NCI-H2227 (cell line): ENCODE measurements around the gene ELMO1.

ENCODE experiments used
- DNase-seq: peaks from one replicate; lab custom pipeline; 2025; ENCODE audit not compliant: unreplicated experiment; lab: John Stamatoyannopoulos, UW

ELMO1 gene

DNA sequence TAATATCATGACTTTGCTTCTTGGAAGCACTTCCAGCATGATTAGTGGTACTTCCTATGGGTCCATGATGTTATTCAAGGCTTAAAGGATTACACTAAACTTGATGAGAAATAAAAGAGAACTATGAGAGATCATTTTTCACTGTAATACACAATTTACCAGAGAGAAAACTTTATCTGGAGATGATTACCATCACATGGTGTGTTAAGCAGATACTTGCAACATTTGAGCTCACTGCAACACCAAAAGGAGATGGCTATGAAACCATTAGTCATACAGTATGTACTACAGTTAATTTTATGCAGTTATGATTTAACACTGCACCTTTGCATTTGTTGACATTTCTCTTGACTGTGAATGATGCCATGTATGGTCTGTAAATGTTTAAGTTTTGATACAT lies 413.0 kb downstream of the ELMO1 start:
- DNase-seq, result no peak

DNA sequence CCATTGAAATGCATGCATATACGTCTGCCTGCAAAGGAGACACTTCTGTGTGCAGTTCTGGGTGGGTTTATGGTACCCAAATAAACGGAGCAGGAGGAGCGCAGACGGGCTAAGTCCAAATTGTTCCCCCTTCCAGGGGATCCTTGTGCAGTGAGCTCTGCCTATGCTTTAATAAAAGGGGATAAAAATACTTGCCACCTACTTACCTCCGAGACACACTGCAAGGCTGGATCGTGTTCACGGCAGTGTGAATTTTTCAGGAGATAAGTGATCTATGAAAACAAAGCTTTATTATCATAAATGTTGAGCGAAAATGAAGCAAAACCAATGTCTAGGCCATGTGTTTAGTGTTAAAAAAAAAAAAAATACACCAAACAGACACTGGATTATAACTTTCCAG lies 415.5 kb downstream of the ELMO1 start:
- DNase-seq, result no peak

DNA sequence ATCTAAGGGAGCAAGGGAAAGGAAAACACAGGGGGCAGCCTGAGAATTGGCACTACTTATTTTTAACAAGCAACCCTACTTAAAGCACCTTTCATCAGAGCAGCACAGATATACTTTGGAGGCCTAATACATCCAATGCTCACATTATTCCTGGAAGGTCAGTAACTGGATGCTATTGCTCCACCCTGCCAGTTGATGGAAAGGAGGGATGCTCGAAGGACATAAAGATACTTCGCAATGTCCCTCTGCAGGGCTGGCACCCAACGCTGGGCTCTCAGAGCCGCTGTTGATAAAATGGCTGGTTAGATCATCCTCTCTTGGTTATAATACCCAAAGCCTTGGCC lies 416.4 kb downstream of the ELMO1 start:
- DNase-seq, result no peak

DNA sequence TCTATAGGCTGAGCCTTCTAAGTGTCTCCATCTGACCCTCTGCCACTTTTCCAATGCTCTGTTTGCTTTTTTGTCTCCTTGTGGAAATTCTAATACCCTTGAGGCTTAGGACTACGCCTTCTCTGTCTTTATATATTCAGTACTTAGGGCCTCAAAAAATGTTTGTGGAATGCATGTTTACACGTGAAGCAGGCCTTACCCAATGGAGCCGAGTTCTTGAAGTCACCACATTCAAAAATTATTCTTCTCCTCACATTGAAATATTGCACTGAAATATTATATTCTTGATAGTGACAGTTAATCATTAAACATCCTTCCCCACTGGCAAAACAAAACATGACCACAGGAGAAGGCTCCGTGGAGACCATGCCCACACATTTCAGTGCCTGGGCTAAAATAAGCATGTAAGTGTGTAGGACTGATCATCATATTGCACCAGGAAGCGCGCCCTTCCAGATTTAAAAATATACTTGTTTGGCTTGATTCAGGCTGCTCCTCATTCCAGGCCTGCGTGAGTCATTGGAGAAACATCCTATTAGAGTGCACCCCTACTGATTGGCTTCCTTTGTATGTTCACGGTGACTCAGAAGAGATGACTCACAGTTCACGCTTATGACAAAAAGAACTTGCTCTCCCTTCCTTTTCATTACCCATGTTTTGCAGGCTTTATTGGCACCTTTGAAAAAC lies 416.9 kb downstream of the ELMO1 start:
- DNase-seq, result peak; percentile 82

DNA sequence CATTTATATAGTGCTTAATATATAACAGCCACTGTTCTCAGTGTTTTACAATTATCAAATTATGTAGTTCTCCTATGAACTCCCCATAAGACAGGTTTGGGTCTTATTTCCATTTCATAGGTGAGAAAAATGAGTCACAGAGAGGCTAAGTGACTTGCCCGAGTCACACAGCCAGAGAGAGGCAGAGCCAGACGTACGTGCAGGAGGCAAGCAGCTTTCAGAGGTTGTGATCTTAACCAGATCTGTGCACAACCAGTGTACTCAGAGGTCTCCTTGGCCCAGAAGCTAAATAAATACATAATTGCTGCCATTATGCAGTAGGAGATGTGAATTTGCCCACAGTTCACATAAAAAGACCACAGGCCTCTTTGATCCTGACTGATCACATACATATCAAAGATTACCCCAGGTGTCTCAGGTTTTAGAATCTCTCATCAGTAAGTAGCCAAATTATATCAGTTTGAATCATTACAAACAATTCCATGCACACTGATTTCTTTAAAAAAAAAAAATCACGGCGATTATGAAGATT lies 419.7 kb downstream of the ELMO1 start:
- peak; percentile 43 for DNase-seq

DNA sequence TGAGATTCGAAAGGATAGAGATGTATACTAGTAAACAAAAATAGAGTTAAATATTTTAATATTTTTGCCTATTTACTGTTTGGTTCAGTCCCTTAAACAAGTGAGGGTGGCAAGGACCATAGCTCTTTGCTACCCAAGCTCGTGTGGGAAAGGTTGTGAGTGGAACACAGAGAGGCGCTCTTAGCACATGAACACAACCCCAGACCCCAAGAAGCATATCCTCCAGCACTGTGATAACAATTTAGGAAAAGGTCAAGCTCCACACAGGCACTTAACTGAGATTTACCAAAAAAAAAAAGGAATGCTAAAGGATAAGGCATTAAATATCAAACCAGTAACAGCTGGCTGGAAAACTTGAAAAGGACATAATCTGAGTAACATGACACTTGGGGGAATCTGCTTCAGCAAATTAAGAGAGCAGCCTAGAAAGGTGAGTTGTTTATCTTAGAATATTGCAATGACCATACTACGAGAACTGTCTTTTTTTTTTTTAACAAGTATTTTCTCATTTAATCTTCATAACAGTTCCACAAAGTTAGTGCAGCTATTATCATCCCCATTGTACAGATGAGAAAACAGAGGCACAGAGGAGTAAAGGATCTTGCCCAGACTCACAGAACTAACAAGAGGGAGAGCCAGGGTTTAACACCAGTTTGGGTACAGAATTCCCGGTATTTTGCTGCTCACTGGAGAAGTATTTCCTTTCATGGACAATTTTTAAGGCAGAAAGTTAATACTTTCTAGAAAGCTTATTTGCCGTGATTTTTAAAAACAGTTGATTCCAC lies 420.9 kb downstream of the ELMO1 start:
- no peak for DNase-seq

DNA sequence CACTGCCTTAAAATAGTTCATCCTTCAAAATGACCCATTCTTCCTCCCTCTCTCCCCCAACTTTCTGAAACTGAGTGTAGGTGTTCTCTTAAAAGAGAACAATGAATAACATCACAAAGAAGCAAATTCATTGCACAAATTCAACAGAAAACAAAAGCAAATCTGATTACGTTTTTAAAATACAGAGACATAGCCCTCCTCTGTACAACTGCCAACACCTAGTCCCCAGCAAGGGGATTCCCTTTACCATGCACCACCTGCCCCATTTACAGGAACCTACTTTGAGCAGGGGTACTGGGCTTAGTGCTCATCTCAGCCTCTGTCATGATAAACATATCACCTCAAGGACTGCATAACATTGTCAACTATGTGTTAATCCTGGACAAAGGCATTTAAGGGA lies 421.6 kb downstream of the ELMO1 start:
- no peak for DNase-seq

DNA sequence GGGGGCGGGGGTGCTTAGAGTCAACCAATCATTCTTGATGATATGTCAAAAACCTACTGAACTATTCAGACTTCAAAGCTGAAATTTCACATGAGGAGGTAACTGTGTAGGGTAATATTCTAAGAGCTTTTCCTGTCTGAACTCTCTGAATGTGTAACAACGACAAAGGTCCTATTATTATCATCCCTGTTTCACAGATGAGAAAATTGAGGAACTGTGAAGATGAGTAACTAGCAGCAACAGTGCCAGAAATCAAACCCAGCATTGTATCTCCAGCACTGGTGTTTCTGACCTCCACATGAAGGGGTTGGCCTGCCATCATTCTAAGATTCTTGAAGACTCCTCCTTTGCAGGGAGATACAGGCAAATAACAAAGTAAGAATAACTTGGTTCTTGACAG lies 429.7 kb downstream of the ELMO1 start:
- DNase-seq, result no peak

DNA sequence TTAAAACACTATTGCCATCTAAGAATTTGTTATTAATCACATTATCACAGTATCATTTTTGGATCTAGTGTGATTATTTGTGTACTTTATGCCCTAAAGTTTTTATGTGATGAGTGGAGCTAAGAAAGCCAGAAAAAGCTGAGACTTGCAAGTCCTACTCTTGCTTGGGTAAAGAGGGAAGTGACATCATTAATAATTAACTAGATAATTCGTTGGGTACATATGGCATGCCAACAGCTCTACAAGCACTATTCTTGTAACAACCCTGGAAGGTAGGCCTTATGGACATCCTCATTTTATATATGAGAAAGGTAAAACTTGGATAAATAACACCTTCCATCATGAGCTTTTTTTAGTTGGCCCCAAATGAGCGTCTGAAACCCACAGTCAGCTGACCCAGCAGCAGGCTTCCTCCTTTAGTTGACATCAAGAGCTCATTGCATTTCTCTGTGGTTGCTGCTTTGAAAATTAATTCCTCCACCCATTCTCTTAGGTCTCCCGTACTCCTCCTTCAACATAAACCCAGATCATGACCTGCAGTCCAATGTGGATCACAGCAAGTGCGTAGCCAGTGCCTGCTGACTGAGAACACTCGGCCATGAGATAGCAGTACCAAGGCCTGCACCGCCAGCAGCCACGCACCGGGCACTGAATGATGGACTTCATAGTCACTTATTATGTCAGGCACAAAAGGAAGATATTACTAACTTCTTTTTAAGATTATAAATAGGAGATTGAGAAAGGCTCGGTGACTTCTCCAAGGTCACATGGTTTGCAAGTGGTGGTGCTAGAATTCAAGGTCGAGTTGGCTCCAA lies 432.4 kb downstream of the ELMO1 start:
- DNase-seq, result no peak

DNA sequence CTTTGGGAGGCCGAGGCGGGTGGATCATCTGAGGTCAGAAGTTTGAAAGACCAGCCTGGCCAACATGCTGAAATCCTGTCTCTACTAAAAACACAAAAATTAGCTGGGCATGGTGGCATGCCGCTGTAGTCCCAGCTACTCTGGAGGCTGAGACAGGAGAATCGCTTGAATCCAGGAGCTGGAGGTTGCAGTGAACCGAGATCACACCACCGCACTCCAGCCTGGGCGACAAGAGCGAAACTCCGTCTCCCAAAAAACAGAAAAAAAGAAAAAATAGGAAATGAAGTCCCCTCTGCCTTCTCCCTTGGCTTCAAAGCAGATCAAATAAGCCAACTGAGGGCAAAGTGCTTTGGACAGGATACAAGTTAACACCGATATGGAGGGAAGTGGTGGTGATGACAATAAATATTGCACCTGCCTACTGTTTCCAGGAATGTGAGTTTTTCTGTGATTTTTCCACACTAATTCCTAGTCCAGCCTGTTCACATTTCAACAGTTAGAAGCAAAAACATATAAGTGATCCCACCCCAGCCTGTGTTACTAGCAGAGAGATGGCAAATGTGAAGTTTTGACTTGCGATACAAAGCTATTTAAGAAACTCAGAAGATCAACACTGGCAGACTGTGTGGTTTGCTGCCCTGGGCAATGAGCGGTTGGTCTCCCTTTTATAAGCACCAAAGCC lies 433.2 kb downstream of the ELMO1 start:
- DNase-seq, result no peak

DNA sequence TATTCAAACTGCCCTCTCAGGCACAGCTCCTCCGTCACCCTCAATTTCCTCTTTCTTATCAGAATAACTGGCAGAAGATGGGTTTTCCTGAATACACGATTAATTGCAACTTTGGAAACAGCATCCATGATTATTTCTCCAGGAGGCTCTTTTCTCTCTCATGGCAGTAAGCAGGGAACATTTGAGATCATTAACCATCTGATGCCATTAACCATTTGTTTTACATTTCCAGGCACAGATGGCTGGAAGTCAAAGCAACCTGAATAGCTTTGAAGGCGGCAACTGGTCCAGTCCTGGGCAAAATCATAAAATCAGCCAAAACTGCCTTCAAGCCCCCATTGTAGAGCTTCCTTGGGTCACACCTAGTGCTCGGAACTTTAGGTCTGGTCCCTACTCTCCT lies 434.9 kb downstream of the ELMO1 start:
- DNase-seq, result peak; percentile 32

DNA sequence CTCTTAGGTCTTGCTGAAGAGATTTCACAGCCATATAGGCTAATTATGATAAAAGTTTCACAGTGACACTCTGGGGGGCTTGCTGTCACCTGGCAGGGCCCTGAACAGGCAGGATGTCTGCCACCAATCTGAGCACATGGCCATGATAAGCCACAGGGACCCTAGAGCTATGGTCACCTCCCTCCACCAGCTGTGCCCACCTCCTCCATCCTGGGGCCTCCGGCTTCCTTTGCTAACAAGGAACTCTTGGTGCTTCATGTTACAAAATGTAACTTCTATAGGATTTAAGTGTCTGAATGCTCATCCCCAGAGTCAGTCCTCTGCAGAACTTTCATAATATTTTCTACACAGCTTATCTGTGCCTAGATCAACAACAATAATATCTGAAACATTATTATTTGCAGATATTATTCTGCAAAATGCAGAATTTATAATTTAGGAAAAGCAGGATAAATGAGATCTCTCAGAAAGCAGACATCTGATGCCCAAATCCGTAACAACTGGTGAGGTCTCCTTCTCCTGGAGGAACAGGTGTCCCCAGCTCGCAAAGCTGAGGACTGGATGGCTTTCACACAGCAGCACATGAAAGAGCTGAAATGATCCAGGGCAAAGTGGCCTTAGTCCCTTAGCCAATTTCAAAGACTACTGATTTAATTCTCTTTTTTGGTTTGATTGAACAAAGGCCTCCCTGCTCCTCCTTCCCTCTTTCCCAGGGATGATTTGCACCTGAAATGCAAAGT lies 437.3 kb downstream of the ELMO1 start:
- no peak for DNase-seq

DNA sequence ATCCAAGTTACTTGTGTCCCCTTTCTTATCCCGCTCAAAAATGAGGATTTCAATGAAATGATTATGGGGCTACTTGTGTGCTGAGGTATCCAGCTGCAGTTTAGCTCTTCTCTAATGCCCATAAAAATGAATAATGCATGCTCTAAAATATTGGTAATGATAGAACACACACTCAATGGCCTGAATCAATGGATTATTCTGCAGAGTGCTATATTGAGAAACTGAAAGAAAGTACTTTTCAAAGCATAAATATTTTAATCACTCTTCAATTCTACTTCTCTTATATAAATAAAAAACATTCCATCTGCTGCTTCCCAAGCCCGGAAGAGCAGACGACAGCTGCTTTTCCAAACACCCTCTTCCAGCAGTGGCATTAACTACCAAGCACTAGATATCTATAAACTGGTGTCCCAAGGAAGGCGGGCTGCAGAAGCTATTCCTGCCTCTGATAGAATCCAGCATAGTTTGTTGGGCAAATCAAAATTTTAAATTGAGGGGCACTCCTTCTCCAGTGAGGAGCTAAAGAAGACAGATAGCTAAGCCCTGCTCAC lies 439.5 kb downstream of the ELMO1 start:
- no peak for DNase-seq

DNA sequence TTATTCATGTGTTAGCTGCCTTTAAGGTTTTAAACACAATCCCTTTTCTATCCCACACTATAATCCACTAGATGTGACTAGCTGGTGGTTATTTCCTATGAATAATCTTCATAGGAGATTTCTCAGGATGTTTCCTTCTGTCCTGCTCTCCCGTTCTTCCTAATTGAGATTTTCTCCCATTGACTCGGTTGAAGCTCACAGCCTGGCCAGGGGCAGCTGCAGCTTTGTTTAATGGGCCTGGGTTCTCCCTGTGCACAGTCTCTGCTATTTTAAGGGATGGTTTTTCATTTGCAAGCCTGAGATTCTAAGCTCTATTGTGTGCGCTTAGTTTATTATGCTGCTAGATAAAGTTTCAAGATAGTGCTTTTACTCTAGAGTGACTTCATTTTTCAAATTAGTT lies 441.0 kb downstream of the ELMO1 start:
- DNase-seq, result no peak

DNA sequence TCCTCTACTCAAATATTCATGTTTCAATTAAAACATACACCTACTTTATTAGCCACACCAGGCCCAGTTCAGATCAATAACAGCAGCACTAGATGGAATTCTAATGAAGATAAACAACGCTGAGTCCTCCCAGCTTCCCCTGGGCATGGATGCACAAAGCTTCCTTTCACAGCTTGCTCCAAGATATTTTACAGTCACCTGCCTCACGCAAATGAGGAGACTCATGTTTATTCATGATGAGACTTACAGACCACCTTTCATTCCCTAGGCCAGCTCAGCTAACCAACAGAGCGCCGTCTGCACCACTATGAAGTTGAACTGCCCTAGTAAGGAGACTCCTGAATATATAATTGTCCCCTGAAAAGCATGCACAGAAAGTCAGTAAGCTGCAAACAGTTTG lies 441.4 kb downstream of the ELMO1 start:
- DNase-seq, result no peak

DNA sequence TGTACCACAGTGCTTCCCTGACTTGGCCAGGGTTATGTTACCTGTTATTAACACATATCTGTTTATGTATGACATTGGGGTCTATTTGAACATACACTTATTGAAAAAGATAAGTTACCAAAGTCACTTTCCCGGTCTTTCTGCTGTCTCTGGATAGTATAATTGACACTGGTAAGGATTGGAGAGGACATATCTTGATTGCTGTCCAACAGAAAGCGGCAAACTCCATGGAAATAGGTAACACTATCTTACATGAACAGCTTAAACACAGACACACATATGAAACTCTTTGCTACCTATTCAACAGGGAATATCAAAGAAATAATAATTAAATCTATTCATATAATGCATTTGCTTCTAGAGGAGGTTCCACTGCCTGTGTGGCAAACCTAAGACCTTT lies 441.9 kb downstream of the ELMO1 start:
- DNase-seq, result no peak

DNA sequence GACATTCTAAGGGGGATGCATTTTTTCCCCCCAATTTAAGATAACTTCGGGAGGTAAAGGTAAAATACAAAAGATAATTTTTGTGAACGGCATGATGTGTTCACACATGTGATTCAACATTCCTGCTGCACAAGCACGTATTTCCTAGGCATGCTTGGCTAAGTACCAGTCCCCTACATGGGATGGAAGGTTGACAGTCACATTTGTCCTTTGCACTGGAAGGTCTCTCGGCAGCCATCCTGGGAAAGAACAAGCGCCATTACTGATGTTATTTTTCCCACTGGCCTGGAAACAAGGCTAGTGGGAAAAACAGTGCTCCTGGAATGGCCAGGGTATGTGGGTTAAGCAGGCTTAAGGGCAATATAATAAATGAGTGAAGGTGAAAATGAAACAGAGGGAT lies 448.2 kb downstream of the ELMO1 start:
- DNase-seq, result no peak

DNA sequence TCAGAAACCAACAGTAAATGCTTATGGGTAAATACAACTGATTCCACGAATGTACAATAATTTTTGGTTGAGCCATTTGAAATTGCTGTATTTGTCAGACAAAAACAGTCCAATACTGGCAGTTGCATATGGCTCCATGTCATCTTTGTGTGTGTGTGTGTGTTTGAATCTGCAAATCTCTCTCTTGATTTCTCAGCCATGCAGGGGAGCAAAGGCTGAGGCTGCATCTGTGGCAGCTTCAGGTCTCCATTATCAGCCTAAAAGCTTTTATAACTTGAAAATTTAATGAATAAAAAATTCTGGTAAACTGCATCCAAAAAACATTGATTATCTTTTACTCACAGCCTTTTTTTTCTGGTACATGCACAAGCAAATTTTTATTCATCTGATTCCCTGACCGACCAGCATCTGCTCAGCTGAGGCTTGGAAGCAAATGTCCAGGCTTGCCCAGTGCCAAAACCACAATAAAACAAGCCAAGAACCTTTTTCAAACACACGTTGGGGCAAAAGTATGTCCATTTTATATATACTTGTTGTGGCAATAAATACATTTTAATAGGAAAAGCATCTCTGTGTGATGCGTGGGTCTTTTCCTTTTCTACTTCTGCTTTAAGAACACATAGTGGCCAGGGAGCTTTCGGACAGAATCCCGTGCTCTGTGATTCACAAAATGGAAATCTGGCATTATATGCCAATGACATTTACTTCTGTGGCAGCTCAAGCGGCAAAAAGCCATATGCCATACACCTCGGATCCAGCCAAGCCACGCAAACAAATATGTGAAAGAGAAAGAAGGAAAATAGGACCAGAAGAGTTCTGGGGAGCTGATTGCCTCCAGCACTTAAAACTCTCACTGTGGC lies 448.8 kb downstream of the ELMO1 start:
- no peak for DNase-seq

DNA sequence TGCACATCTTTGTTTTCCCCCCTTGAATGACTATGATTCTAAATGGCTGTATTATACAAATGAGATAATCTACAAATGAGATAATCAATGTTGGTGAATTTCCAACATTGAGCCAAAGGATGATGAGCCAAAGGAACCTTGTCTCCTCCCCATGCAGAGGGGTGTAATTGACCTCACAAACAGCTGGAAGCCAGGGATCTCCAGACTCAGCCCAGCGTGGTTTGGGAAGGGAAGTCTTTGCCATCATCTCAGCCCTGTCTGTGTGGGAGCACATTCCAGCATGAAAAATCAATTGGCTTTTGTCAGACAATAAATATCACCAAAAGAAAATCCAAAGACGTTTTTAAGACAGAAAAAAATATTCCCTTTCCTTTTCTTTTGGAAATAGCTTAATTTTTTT lies 452.9 kb downstream of the ELMO1 start:
- no peak for DNase-seq
